AG09319 (cell line): ENCODE results near the gene LPCAT4.

Source experiments
- DNase-seq: peaks from one replicate; pipeline ENCODE4 v3.0.0-alpha.2; 2010; ENCODE audit warnings: low read depth; ENCODE audit errors: extremely low read depth
- TF ChIP-seq, protein P1 (sequence below): IDR thresholded peaks from 2 replicates; pipeline ENCODE4 v1.5.1; 2011; ENCODE audit warnings: low read depth, mild to moderate bottlenecking, inconsistent platforms, low read length, moderate library complexity

LPCAT4 gene

GRCh38 chr15:34373951-34374350 lies 7.0 kb upstream of the LPCAT4 start:
- TF ChIP-seq, protein P1, sequence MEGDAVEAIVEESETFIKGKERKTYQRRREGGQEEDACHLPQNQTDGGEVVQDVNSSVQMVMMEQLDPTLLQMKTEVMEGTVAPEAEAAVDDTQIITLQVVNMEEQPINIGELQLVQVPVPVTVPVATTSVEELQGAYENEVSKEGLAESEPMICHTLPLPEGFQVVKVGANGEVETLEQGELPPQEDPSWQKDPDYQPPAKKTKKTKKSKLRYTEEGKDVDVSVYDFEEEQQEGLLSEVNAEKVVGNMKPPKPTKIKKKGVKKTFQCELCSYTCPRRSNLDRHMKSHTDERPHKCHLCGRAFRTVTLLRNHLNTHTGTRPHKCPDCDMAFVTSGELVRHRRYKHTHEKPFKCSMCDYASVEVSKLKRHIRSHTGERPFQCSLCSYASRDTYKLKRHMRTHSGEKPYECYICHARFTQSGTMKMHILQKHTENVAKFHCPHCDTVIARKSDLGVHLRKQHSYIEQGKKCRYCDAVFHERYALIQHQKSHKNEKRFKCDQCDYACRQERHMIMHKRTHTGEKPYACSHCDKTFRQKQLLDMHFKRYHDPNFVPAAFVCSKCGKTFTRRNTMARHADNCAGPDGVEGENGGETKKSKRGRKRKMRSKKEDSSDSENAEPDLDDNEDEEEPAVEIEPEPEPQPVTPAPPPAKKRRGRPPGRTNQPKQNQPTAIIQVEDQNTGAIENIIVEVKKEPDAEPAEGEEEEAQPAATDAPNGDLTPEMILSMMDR, result no peak
- DNase-seq, result no peak

DNA sequence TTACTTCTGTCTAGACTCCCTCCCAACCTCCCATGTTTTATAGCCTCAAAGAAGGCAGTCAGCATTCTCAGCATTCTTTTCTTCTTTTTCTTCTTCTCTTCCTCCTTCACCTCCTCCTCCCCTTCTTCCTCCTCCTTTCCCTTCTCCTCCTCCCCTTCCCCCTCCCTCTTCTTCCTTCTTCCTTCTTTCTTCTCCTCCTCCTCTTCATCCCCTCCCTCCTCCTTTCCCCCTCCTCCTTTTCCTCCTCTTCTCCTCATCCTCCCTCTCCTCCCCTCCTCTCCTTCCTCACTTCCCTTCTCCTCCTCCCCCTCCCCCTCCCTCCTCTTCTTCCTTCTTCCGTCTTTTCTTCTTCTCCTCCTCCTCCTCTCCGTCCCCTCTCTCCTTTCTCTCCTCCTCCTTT lies 3.6 kb upstream of the LPCAT4 start:
- no peak for DNase-seq
- TF ChIP-seq, protein P1, result no peak

- no peak for DNase-seq
- TF ChIP-seq, protein P1, result no peak
Measured at GRCh38 chr15:34370129-34370528, 3.1 kb upstream of the LPCAT4 start.

GRCh38 chr15:34366271-34367065 lies 528 bp downstream of the LPCAT4 start:
- TF ChIP-seq, protein P1, result no peak
- no peak for DNase-seq

DNA sequence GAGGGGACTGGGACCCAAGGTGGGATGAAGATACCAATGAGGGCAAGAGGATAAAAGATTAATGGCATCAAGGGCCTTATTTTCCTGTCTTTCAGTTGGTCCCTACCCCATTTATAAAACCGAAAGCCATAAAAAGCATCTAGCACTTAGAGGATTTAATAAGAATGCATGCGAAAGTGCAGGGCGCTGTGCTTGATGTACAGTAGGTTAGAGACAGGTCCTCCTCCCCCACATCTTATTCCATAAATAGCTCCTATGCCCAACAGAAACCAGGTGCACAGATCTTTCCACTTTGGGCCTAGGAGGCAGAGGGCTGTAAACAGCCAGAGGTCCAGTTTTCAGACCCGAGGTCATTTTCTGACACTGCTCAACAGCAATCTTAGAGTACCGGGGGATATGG lies 1.2 kb downstream of the LPCAT4 start:
- no peak for DNase-seq
- TF ChIP-seq, protein P1, result no peak

DNA sequence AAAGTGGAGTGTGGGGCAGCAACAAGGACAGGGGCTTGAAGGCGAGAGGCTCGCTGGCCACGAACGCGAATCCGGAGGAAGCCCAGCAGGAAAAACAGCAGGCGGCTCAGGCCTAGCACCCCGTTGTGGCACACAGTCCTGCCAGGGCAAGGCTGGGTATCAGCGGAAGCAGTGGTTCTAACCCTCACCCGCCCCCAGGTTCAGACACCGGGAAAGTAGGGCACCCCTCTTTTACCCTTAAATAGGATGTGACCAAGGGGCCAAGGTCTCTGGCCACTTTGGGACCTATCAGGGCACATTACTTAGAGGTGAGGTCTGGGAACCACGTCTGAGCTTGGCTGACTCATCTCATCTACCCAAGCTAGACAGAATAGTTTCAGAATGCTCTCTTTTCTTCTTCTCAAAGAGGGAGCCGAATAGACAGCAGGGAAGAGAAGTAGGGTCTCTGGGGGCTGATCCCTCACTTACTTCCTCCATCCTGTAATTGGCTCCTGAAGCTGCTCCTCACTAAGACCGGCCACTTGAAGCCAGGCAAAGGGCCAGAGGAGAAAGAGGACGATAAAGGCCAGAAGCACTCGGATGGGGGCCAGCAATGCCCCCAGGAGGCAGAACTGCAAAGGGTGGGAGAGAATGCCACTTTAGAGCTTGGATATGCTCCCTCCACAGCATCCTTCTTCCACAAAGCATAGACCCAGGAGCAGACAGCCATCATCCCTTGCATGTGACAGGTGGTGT lies 1.7 kb downstream of the LPCAT4 start:
- no peak for DNase-seq
- TF ChIP-seq, protein P1, result no peak

DNA sequence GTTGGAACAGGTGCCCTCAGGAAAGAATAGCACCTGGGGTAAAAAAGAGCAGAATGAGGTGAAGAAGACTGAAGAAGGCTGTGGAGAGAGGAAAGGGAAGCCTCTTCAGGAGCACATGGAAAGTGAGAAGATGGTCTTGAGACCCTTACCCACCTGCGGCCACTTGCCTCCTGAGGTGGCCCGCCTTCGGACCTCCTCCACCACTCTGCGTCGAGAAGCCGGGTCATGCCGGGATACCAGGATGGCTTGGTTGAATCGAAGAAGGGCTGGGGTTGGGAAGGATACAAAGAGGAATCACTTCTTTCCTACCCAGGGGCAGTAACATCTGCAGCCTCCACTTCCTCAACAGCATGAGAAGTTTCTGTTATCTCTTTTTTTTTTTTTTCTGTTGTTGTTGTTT lies 3.0 kb downstream of the LPCAT4 start:
- TF ChIP-seq, protein P1, result no peak
- DNase-seq, result no peak
